K562 (cell line): ENCODE results near the gene UBE3B. TPM values are rescaled to one million over a fixed set of nuclear protein-coding genes. Genes with fewer than 3 reads are reported as not detected.

Experiments
- CGGBP1 ChIP-seq: fragments of 250-450 bp; sonication (Bioruptor Pico); IDR thresholded peaks from 2 replicates; pipeline ENCODE4 v1.9.0; 2021; ENCODE audit warnings: mild to moderate bottlenecking
- DMBX1 ChIP-seq: fragments of 250-450 bp; sonication (Bioruptor Pico); IDR thresholded peaks from 2 replicates; pipeline ENCODE4 v1.8.0; 2022; ENCODE audit warnings: inconsistent platforms, mild to moderate bottlenecking, moderate library complexity, borderline replicate concordance
- ETV6 ChIP-seq, 3 experiments: fragments of 150-350 bp in 1 of 3; sonication (generic) in 1 of 3; formaldehyde crosslinking in 1 of 3; IDR thresholded peaks; 2 replicates each; pipeline versions ENCODE4 v1.6.1 to v1.8.0; 2014 to 2022; ENCODE audit warnings: borderline replicate concordance in 2 of 3, low read depth in 2 of 3, antibody characterized with exemption in 1 of 3, low read length in 1 of 3, mild to moderate bottlenecking in 1 of 3, missing genetic modification reagents in 1 of 3
- FOXA3 ChIP-seq, 2 experiments: fragments of 450-650 bp in 1 of 2; sonication (generic) in 1 of 2; formaldehyde crosslinking; IDR thresholded peaks in 1 of 2; conservative IDR thresholded peaks in 1 of 2; 2 replicates each; pipeline versions ENCODE4 v1.4.0 to v1.8.0; 2020 to 2022; ENCODE audit warnings: mild to moderate bottlenecking in 2 of 2, missing genetic modification reagents in 1 of 2
- HINFP ChIP-seq: fragments of 450-650 bp; conservative IDR thresholded peaks from 2 replicates; pipeline ENCODE4 v1.6.1; 2016; ENCODE audit warnings: missing genetic modification characterization, low read depth, mild to moderate bottlenecking, control low read depth, missing compliant biosample characterization
- HLTF ChIP-seq: fragments of 450-650 bp; IDR thresholded peaks from 2 replicates; pipeline ENCODE4 v1.6.1; 2016
- KHSRP ChIP-seq: fragments of 450-650 bp; IDR thresholded peaks from 2 replicates; pipeline ENCODE4 v1.6.1; 2017
- MBD2 ChIP-seq: sonication (generic); IDR thresholded peaks from 2 replicates; pipeline ENCODE4 v1.6.1; 2016; ENCODE audit warnings: low read depth, borderline replicate concordance
- MCM2 ChIP-seq: fragments of 450-650 bp; IDR thresholded peaks from 2 replicates; pipeline ENCODE4 v1.6.1; 2017; ENCODE audit warnings: low read depth, mild to moderate bottlenecking
- RBBP5 ChIP-seq: fragments of 200-600 bp; sonication (generic); IDR thresholded peaks from 2 replicates; pipeline ENCODE4 v1.6.1; 2012; ENCODE audit warnings: borderline replicate concordance, mild to moderate bottlenecking, low read length, control low read depth, inconsistent platforms; ENCODE audit not compliant: insufficient read depth, poor library complexity, severe bottlenecking
- SPI1 ChIP-seq: IDR thresholded peaks from 2 replicates; pipeline ENCODE4 v1.6.1; 2011; ENCODE audit warnings: low read depth, low read length, control low read depth, borderline replicate concordance
- ZBED1 ChIP-seq: IDR thresholded peaks from 2 replicates; pipeline ENCODE4 v1.6.1; 2014
- ZFP91 ChIP-seq: sonication (generic); formaldehyde crosslinking; IDR thresholded peaks from 2 replicates; pipeline ENCODE4 v1.8.0; 2022; ENCODE audit warnings: mild to moderate bottlenecking, missing genetic modification reagents
- ZNF584 ChIP-seq: fragments of 200-800 bp; sonication (Bioruptor generic); IDR thresholded peaks from 2 replicates; pipeline ENCODE4 v1.6.1; 2016; ENCODE audit warnings: low read depth, mild to moderate bottlenecking, missing genetic modification characterization, missing compliant biosample characterization
- ZNF586 ChIP-seq: fragments of 450-650 bp; formaldehyde crosslinking; conservative IDR thresholded peaks from 2 replicates; pipeline ENCODE4 v1.4.0; 2020; ENCODE audit warnings: mild to moderate bottlenecking, moderate library complexity
- ZSCAN32 ChIP-seq: fragments of 450-650 bp; formaldehyde crosslinking; IDR thresholded peaks from 2 replicates; pipeline ENCODE4 v1.4.0; 2020; ENCODE audit warnings: mild to moderate bottlenecking, moderate library complexity
- polyA plus RNA-seq, 8 experiments: library from polyadenylated mRNA; depleted of rRNA in 4 of 8; stranded (reverse) in 5 of 8; unstranded in 3 of 8; fragments of >200 nt; fragmentation: Nextera tagmentation in 2 of 8; fragmentation: Illumina TruSeq in 1 of 8; extraction: Ambion mirVana in 2 of 8; extraction: Trizol in 1 of 8; gene quantifications; 2 replicates each; pipeline versions ENCODE4 v1.2.1 to v1.2.3, GENCODE V29; 2011 to 2014; ENCODE audit warnings: inconsistent platforms in 1 of 8, missing spikeins in 1 of 8
- total RNA-seq, 7 experiments: library from RNA; depleted of rRNA in 6 of 7; stranded (reverse); fragments of >200 nt in 6 of 7; fragmentation: Illumina TruSeq in 2 of 7; extraction: Trizol in 2 of 7; gene quantifications; 2 replicates each; pipeline versions ENCODE4 v1.2.1 to v1.2.3, GENCODE V29; 2011 to 2021; ENCODE audit warnings: low replicate concordance in 1 of 7
- TF ChIP-seq, protein P1 (sequence below): IDR thresholded peaks from 2 replicates; pipeline ENCODE4 v1.6.1; 2012; ENCODE audit warnings: low read depth, low read length, improper control_type of control experiment, borderline replicate concordance
- TF ChIP-seq, protein P2 (sequence below): fragments of 250-450 bp; sonication (Bioruptor Pico); IDR thresholded peaks from 2 replicates; pipeline ENCODE4 v1.5.0; 2020; ENCODE audit warnings: mild to moderate bottlenecking
- TF ChIP-seq, protein P3 (sequence below): fragments of 450-650 bp; IDR thresholded peaks from 2 replicates; pipeline ENCODE4 v1.6.1; 2016; ENCODE audit warnings: low read depth, mild to moderate bottlenecking, moderate library complexity

Gene UBE3B
- total and polyA plus RNA-seq, 9 of the 15 experiments (the other 6 are each of a cell fraction or from before 2014, with no cell fraction given), result 7.6 to 23.6 (median 15.5) TPM

- TF ChIP-seq MBD2 (peak; percentile 96), HINFP (tag) (0 out of 2 replicates have a peak, but pooled peaks have one; percentile 10), ETV6 (IDR thresholded peaks at IDR 0.05; ENCODE audit: borderline replicate concordance in 1 of 2, low read depth in 2 of 2, low read length in 1 of 2) (peak in 1 of 2 experiments; percentile 57; a peak in 1 of 4 replicates), ETV6 (CRISPR knock-in tag; IDR thresholded peaks at IDR 0.05; ENCODE audit: borderline replicate concordance) (no peak), ZFP91 (CRISPR knock-in tag) (no peak), RBBP5 (peak; percentile 90), ZSCAN32 (no peak), ZNF584 (no peak), SPI1 (peak; percentile 41; the same call in 1 of the 2 replicates), KHSRP (no peak), DMBX1 (peak; percentile 77), CGGBP1 (CRISPR knock-in tag) (no peak), MCM2 (no peak), ZNF586 (CRISPR knock-in tag) (no peak), HLTF (peak; percentile 89), ZBED1 (no peak), FOXA3 (CRISPR knock-in tag; conservative IDR thresholded peaks at IDR 0.05 in 1 of 2, IDR thresholded peaks at IDR 0.05 in 1 of 2) (no peak)
- TF ChIP-seq, protein P1, sequence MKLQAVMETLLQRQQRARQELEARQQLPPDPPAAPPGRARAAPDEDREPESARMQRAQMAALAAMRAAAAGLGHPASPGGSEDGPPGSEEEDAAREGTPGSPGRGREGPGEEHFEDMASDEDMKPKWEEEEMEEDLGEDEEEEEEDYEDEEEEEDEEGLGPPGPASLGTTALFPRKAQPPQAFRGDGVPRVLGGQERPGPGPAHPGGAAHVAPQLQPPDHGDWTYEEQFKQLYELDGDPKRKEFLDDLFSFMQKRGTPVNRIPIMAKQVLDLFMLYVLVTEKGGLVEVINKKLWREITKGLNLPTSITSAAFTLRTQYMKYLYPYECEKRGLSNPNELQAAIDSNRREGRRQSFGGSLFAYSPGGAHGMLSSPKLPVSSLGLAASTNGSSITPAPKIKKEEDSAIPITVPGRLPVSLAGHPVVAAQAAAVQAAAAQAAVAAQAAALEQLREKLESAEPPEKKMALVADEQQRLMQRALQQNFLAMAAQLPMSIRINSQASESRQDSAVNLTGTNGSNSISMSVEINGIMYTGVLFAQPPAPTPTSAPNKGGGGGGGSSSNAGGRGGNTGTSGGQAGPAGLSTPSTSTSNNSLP, result no peak
- TF ChIP-seq, protein P2, sequence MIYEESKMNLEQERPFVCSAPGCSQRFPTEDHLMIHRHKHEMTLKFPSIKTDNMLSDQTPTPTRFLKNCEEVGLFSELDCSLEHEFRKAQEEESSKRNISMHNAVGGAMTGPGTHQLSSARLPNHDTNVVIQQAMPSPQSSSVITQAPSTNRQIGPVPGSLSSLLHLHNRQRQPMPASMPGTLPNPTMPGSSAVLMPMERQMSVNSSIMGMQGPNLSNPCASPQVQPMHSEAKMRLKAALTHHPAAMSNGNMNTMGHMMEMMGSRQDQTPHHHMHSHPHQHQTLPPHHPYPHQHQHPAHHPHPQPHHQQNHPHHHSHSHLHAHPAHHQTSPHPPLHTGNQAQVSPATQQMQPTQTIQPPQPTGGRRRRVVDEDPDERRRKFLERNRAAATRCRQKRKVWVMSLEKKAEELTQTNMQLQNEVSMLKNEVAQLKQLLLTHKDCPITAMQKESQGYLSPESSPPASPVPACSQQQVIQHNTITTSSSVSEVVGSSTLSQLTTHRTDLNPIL, result no peak
- TF ChIP-seq, protein P3, sequence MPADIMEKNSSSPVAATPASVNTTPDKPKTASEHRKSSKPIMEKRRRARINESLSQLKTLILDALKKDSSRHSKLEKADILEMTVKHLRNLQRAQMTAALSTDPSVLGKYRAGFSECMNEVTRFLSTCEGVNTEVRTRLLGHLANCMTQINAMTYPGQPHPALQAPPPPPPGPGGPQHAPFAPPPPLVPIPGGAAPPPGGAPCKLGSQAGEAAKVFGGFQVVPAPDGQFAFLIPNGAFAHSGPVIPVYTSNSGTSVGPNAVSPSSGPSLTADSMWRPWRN, result 0 out of 2 replicates have a peak, but pooled peaks have one; percentile 38
These were observed at the start of gene UBE3B, which contains the start of gene KCTD10 (continued) for GRCh38 chr12:109477185-109477962.
